SK-MEL-5 (cell line): ENCODE results near the gene ARGFX. TPM values are rescaled to one million over a fixed set of nuclear protein-coding genes. Genes with fewer than 3 reads are reported as not detected.
"Not testable (repeated sequence)": the region's sequence is repeated elsewhere in the genome, so short reads cannot be mapped to it uniquely, and the experiment has no call there.

Experiments
- DNase-seq: peaks from one replicate; pipeline ENCODE4 v3.0.0-alpha.2; 2016; ENCODE audit warnings: low read depth, low spot score
- in situ Hi-C: cut with HindIII; loops from 2 replicates; pipeline ENCODE4 v1.10.0; 2016; ENCODE audit warnings: low sequenced_read_pairs, high pct_unique_total_duplicates, low pct_unique_long_range_greater_than_20kb
- total RNA-seq: library from RNA; depleted of rRNA; stranded (reverse); fragments of >200 nt; shearing (Covaris generic); gene quantifications from 2 replicates; pipeline ENCODE4 v1.2.3, GENCODE V29; 2014; rRNA removed

Gene ARGFX
- total RNA-seq, 1 experiment from 2014 or later: not detected

GRCh38 chr3:121593806-121594205 lies 26.1 kb downstream of the ARGFX start:
- in situ Hi-C loops, DNase-seq: not testable (repeated sequence)

GRCh38 chr3:121594850-121595249 lies 27.1 kb downstream of the ARGFX start:
- no peak for DNase-seq
- in situ Hi-C loops: no loop called here

- DNase-seq: no peak
- in situ Hi-C loops: no loop called here
Measured at GRCh38 chr3:121595765-121596406, 28.1 kb downstream of the ARGFX start.

GRCh38 chr3:121598564-121598963 lies 30.8 kb downstream of the ARGFX start:
- no peak for DNase-seq
- in situ Hi-C loops: no loop called here

GRCh38 chr3:121599900-121600299 lies 32.2 kb downstream of the ARGFX start:
- in situ Hi-C loops, DNase-seq: not testable (repeated sequence)

GRCh38 chr3:121601212-121601812 lies 33.6 kb downstream of the ARGFX start:
- no peak for DNase-seq
- in situ Hi-C loops: no loop called here

- in situ Hi-C loops: no loop called here
- DNase-seq: no peak
Measured at GRCh38 chr3:121604759-121605158, 37.0 kb downstream of the ARGFX start.

GRCh38 chr3:121606106-121606505 lies 38.4 kb downstream of the ARGFX start:
- in situ Hi-C loops: no loop called here

More at GRCh38 chr3:121606106-121606505, 38.4 kb downstream of the ARGFX start:
- DNase-seq: no peak

Other genes with a start within 250 kb of the ARGFX start
- 5.6 and 5.7 TPM in 2 replicates for gene POLQ, start 22.0 kb upstream of the ARGFX start, total RNA-seq
- 0.05 and 0.08 TPM in 2 replicates for gene FBXO40, start 25.4 kb downstream of the ARGFX start, total RNA-seq
- 0.13 TPM in 1 of 2 replicates, not detected in the other for gene HCLS1, start 93.0 kb downstream of the ARGFX start, total RNA-seq
- 23.0 and 29.8 TPM in 2 replicates for gene GOLGB1, start 181.8 kb downstream of the ARGFX start, total RNA-seq